Spleen (tissue), 11 donors: ENCODE measurements around the gene LST1. TPM values are rescaled to one million over a fixed set of nuclear protein-coding genes. Genes with fewer than 3 reads are reported as not detected.

Experiments used
- DNase-seq: peaks from one replicate; pipeline ENCODE4 v3.0.0-alpha.2; 2020
- H3K27ac ChIP-seq, 8 donors: fragments of 200-600 bp; sonication (generic) in 7 of 8; 1 replicate in 4 of 8; 2 replicates in 4 of 8; pipeline versions ENCODE4 v1.5.0 to v1.8.0; 2016 to 2021; ENCODE audit warnings: inconsistent platforms in 4 of 8, mild to moderate bottlenecking in 4 of 8, moderate library complexity in 1 of 8
- H3K27me3 ChIP-seq, 7 donors: fragments of 200-600 bp; sonication (generic) in 6 of 7; replicated peaks in 1 of 7; 1 replicate in 4 of 7; 2 replicates in 3 of 7; pipeline versions ENCODE4 v1.5.0 to v1.8.0; 2016 to 2021; ENCODE audit warnings: inconsistent platforms in 3 of 7, mild to moderate bottlenecking in 1 of 7
- H3K36me3 ChIP-seq, 6 donors: fragments of 200-600 bp; sonication (generic) in 5 of 6; 1 replicate in 4 of 6; 2 replicates in 2 of 6; pipeline versions ENCODE4 v1.5.0 to v1.8.0; 2016 to 2021; ENCODE audit warnings: inconsistent platforms in 2 of 6
- H3K4me1 ChIP-seq, 6 donors: fragments of 200-600 bp; sonication (generic) in 5 of 6; 1 replicate in 3 of 6; 2 replicates in 3 of 6; pipeline versions ENCODE4 v1.5.0 to v1.8.0; 2016 to 2021; ENCODE audit warnings: inconsistent platforms in 3 of 6
- H3K4me3 ChIP-seq, 8 donors: fragments of 200-600 bp; sonication (generic) in 7 of 8; 1 replicate in 4 of 8; 2 replicates in 4 of 8; pipeline versions ENCODE4 v1.5.0 to v1.8.0; 2016 to 2021; ENCODE audit warnings: inconsistent platforms in 4 of 8, mild to moderate bottlenecking in 4 of 8, moderate library complexity in 2 of 8
- H3K9me3 ChIP-seq, 8 donors: fragments of 200-600 bp; sonication (generic) in 7 of 8; 1 replicate in 4 of 8; 2 replicates in 4 of 8; pipeline versions ENCODE4 v1.5.0 to v1.8.0; 2016 to 2021; ENCODE audit warnings: inconsistent platforms in 4 of 8
- CTCF ChIP-seq, 11 experiments: fragments of 200-600 bp in 7 of 11; fragments of 450-650 bp in 4 of 11; sonication (generic) in 4 of 11; IDR thresholded peaks in 8 of 11; conservative IDR thresholded peaks in 3 of 11; 1 replicate in 7 of 11; 2 replicates in 4 of 11; pipeline versions ENCODE4 v1.4.0 to v1.8.0; 2016 to 2021; ENCODE audit warnings: antibody characterized with exemption in 11 of 11, inconsistent platforms in 4 of 11, mild to moderate bottlenecking in 1 of 11
- POLR2A ChIP-seq, 3 donors: fragments of 450-650 bp; IDR thresholded peaks; one replicate each; pipeline ENCODE4 v1.5.1; 2017; ENCODE audit warnings: antibody characterized with exemption in 3 of 3, mild to moderate bottlenecking in 1 of 3
- POLR2AphosphoS5 ChIP-seq, 3 donors: sonication (generic); formaldehyde crosslinking; IDR thresholded peaks; one replicate each; pipeline ENCODE4 v1.5.1; 2017; ENCODE audit warnings: antibody characterized with exemption in 3 of 3
- WGBS, 5 donors: extraction: QIAGEN DNeasy Blood & Tissue Kit in 3 of 5; methylation state at CpG; one replicate each; pipeline versions ENCODE4 v1.1.5 to v1.1.7; 2013 to 2018; 5-methylcytosine and 5-hydroxymethylcytosine counted together
- intact Hi-C: fragments of 100-400 bp; cut with DNase I; formaldehyde crosslinking; loops from one replicate; pipeline ENCODE4 v1.15.0; 2023; ENCODE audit warnings: low total_unique reads
- polyA plus RNA-seq, 3 donors: library from polyadenylated mRNA; stranded (reverse); fragments of 200-250 nt; gene quantifications; one replicate each; pipeline ENCODE4 v1.2.1, GENCODE V29; 2013
- total RNA-seq, 7 donors: library from RNA; depleted of rRNA in 3 of 7; stranded (reverse); fragments of >200 nt in 3 of 7; fragmentation: NEBNext Ultra II Directional in 4 of 7; extraction: Animal tissue kit (Norgen Biotek cat#: 25700) in 4 of 7; gene quantifications; one replicate each; pipeline versions ENCODE4 v1.1.0 to v1.2.1, GENCODE V29; 2016 to 2021
- donor health status: healthy with polysubstance abuse.
- donor health status: DM: no; HTN: no; CAD: no; lungs with moderate emphysema.
- donor health status: DM: no; HTN: no; CAD: no.
- donor health status: Bipolar disorder and iron deficiency.
- donor health status: healthy.
- donor health status: DM: no; HTN: no; CAD: no.
- donor health status: DM: yes; HTN: yes; CAD: no.

Gene LST1
- total and polyA plus RNA-seq, 10 donors = 128 to 268 (median 208) TPM

- Histone ChIP-seq H3K27me3 (no peaks in the 10 kb centered on the region), H3K36me3 (peaks cover 3 to 100% (median 100%) of the 10 kb centered on the region in 6 donors), H3K27ac (no peak overlapping the region), H3K9me3 (no peaks in the 10 kb centered on the region), H3K4me3 (no peak overlapping the region), H3K4me1 (peaks cover 0 to 6% (median 0%) of the 10 kb centered on the region in 6 donors)
- intact Hi-C loops = no loop called here
- DNase-seq = no peak
- TF ChIP-seq CTCF (IDR thresholded peaks at IDR 0.05 in 8 of 11, conservative IDR thresholded peaks at IDR 0.05 in 3 of 11) = no peak
- TF ChIP-seq POLR2A (IDR thresholded peaks at IDR 0.05) = no peak
- peak in 2 of 3 donors; percentile 46 to 63 for TF ChIP-seq POLR2AphosphoS5 (IDR thresholded peaks at IDR 0.05)
- WGBS, 5 donors = 93 to 96% (median 94%) methylated on average over 25 of the region's 25 CpGs
Measured at GRCh38 chr6:31630177-31630934, 44.3 kb downstream of the LST1 start.

- H3K27ac ChIP-seq = no peak overlapping the region
- H3K36me3 ChIP-seq = peaks cover 0 to 100% (median 100%) of the 10 kb centered on the region in 6 donors
- TF ChIP-seq CTCF (IDR thresholded peaks at IDR 0.05 in 8 of 11, conservative IDR thresholded peaks at IDR 0.05 in 3 of 11) (no peak), POLR2AphosphoS5 (IDR thresholded peaks at IDR 0.05) (no peak), POLR2A (IDR thresholded peaks at IDR 0.05) (no peak)
- intact Hi-C loops = no loop called here
- H3K27me3 ChIP-seq = no peaks in the 10 kb centered on the region
- no peak overlapping the region for H3K4me3 ChIP-seq
- 88 to 96% (median 92%) methylated on average over 7 to 16 of the region's 16 CpGs for WGBS, 5 donors
- H3K4me1 ChIP-seq = peaks cover 0 to 6% (median 0%) of the 10 kb centered on the region in 6 donors
- no peaks in the 10 kb centered on the region for H3K9me3 ChIP-seq
- no peak for DNase-seq
Measured at GRCh38 chr6:31631209-31631608, 45.1 kb downstream of the LST1 start.

GRCh38 chr6:31631681-31632278 is 45.7 kb downstream of the LST1 start:
- intact Hi-C loops = no loop called here
- no peak overlapping the region for H3K27ac ChIP-seq
- WGBS, 5 donors = 87 to 92% (median 91%) methylated on average over 31 to 32 of the region's 32 CpGs
- no peak for DNase-seq
- no peak overlapping the region for H3K4me3 ChIP-seq
- no peaks in the 10 kb centered on the region for H3K27me3 ChIP-seq
- no peaks in the 10 kb centered on the region for H3K9me3 ChIP-seq
- H3K4me1 ChIP-seq = peaks cover 0 to 6% (median 0%) of the 10 kb centered on the region in 6 donors
- peaks cover 0 to 100% (median 100%) of the 10 kb centered on the region in 6 donors for H3K36me3 ChIP-seq
- no peak for TF ChIP-seq CTCF (IDR thresholded peaks at IDR 0.05 in 8 of 11, conservative IDR thresholded peaks at IDR 0.05 in 3 of 11)
- no peak for TF ChIP-seq POLR2A (IDR thresholded peaks at IDR 0.05)
- peak; percentile 17 to 80 (median 37) for TF ChIP-seq POLR2AphosphoS5 (IDR thresholded peaks at IDR 0.05)
